GM12878 (cell line): ENCODE results near the gene KCNJ14. TPM values are rescaled to one million over a fixed set of nuclear protein-coding genes. Genes with fewer than 3 reads are reported as not detected.

Source experiments
- BHLHE40 ChIP-seq, 2 experiments: fragments of 450-650 bp in 1 of 2; IDR thresholded peaks; 2 replicates each; pipeline ENCODE4 v1.6.1; 2011 to 2017; ENCODE audit warnings: low read depth in 2 of 2, borderline replicate concordance in 1 of 2, improper control_type of control experiment in 1 of 2, low read length in 1 of 2, mild to moderate bottlenecking in 1 of 2
- SREBF1 ChIP-seq: IDR thresholded peaks from 2 replicates; pipeline ENCODE4 v1.6.1; 2012; ENCODE audit warnings: mild to moderate bottlenecking, low read length
- polyA plus RNA-seq, 11 experiments: library from polyadenylated mRNA; depleted of rRNA in 4 of 11; unstranded in 6 of 11; stranded (reverse) in 5 of 11; fragments of >200 nt; fragmentation: Nextera tagmentation in 4 of 11; fragmentation: Illumina TruSeq in 1 of 11; extraction: Ambion mirVana in 4 of 11; extraction: Trizol in 1 of 11; gene quantifications; 1 replicate in 1 of 11; 2 replicates in 10 of 11; pipeline versions ENCODE4 v1.2.1 to v1.2.3, GENCODE V29; 2011 to 2016; ENCODE audit warnings: inconsistent platforms in 2 of 11, missing spikeins in 2 of 11, low read depth in 1 of 11
- total RNA-seq, 4 experiments: library from RNA; depleted of rRNA in 3 of 4; stranded (reverse); fragments of >200 nt in 3 of 4; fragmentation: Illumina TruSeq in 1 of 4; extraction: Trizol in 1 of 4; gene quantifications; 2 replicates each; pipeline versions ENCODE4 v1.2.1 to v1.2.3, GENCODE V29; 2013 to 2021
- TF ChIP-seq, protein P1 (sequence below): fragments of 450-650 bp; IDR thresholded peaks from 2 replicates; pipeline ENCODE4 v1.6.1; 2017; ENCODE audit warnings: low read depth, mild to moderate bottlenecking, moderate library complexity
- TF ChIP-seq, protein P2 (sequence below): fragments of 450-650 bp; formaldehyde crosslinking; IDR thresholded peaks from 2 replicates; pipeline ENCODE4 v1.4.0; 2022; ENCODE audit warnings: mild to moderate bottlenecking, moderate library complexity
- TF ChIP-seq, protein P3 (sequence below): fragments of 450-650 bp; formaldehyde crosslinking; IDR thresholded peaks from 2 replicates; pipeline ENCODE4 v1.5.0; 2022; ENCODE audit warnings: mild to moderate bottlenecking, missing genetic modification characterization

The KCNJ14 gene
- total and polyA plus RNA-seq, 10 of the 15 experiments (the other 5 are each of a cell fraction or from before 2014, with no cell fraction given), result 0.24 to 1.4 (median 0.42) TPM

DNA sequence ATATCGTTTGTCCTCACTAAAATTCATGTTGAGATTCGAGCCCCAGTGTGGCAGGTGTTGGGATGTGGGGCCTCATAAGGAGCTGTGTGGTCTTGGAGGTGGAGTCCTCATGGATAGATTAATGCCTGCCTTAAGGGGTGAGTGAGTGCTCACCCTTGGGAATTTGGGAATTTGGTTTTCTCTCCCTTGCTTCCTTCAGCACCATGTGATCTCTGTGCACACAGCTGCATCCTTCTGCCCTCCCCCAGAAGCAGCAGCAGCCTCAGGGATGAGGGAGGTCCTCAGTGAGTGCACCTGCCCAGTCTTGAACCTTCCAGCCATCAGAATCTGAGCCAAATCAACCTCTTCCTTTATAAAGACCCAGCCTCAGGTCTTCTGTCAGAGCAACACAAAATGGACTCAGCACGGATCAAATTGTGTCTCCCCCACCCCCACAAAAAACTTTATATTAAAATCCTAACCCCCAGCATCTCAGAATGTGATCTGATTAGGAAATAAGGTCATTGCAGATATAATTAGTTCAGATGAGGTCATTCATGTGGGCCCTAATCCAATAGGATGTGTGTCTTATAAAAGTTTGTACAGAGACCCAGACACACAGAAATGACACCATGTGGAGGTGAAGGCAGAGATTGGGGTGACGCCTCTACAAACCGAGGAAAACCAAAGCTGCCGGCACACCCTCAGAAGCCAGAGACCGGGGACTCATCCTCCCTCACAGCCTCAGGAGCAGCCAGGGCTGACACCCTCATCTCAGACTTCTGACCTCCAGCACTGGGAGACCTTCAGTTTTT, 26.7 kb downstream of the KCNJ14 start (continued):
- TF ChIP-seq, protein P1, sequence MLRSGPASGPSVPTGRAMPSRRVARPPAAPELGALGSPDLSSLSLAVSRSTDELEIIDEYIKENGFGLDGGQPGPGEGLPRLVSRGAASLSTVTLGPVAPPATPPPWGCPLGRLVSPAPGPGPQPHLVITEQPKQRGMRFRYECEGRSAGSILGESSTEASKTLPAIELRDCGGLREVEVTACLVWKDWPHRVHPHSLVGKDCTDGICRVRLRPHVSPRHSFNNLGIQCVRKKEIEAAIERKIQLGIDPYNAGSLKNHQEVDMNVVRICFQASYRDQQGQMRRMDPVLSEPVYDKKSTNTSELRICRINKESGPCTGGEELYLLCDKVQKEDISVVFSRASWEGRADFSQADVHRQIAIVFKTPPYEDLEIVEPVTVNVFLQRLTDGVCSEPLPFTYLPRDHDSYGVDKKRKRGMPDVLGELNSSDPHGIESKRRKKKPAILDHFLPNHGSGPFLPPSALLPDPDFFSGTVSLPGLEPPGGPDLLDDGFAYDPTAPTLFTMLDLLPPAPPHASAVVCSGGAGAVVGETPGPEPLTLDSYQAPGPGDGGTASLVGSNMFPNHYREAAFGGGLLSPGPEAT, result no peak
- TF ChIP-seq SREBF1, result no peak
- TF ChIP-seq, protein P2, sequence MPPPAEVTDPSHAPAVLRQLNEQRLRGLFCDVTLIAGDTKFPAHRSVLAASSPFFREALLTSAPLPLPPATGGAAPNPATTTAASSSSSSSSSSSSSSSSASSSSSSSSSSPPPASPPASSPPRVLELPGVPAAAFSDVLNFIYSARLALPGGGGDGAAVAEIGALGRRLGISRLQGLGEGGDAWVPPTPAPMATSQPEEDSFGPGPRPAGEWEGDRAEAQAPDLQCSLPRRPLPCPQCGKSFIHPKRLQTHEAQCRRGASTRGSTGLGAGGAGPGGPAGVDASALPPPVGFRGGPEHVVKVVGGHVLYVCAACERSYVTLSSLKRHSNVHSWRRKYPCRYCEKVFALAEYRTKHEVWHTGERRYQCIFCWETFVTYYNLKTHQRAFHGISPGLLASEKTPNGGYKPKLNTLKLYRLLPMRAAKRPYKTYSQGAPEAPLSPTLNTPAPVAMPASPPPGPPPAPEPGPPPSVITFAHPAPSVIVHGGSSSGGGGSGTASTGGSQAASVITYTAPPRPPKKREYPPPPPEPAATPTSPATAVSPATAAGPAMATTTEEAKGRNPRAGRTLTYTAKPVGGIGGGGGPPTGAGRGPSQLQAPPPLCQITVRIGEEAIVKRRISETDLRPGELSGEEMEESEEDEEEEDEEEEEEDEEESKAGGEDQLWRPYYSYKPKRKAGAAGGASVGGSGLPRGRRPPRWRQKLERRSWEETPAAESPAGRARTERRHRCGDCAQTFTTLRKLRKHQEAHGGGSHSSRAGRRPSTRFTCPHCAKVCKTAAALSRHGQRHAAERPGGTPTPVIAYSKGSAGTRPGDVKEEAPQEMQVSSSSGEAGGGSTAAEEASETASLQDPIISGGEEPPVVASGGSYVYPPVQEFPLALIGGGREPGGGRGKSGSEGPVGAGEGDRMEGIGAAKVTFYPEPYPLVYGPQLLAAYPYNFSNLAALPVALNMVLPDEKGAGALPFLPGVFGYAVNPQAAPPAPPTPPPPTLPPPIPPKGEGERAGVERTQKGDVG (CRISPR knock-in tag), result no peak
- TF ChIP-seq BHLHE40 (IDR thresholded peaks at IDR 0.05; ENCODE audit: borderline replicate concordance in 1 of 2, low read depth in 2 of 2, low read length in 1 of 2), result no peak
- TF ChIP-seq, protein P3, sequence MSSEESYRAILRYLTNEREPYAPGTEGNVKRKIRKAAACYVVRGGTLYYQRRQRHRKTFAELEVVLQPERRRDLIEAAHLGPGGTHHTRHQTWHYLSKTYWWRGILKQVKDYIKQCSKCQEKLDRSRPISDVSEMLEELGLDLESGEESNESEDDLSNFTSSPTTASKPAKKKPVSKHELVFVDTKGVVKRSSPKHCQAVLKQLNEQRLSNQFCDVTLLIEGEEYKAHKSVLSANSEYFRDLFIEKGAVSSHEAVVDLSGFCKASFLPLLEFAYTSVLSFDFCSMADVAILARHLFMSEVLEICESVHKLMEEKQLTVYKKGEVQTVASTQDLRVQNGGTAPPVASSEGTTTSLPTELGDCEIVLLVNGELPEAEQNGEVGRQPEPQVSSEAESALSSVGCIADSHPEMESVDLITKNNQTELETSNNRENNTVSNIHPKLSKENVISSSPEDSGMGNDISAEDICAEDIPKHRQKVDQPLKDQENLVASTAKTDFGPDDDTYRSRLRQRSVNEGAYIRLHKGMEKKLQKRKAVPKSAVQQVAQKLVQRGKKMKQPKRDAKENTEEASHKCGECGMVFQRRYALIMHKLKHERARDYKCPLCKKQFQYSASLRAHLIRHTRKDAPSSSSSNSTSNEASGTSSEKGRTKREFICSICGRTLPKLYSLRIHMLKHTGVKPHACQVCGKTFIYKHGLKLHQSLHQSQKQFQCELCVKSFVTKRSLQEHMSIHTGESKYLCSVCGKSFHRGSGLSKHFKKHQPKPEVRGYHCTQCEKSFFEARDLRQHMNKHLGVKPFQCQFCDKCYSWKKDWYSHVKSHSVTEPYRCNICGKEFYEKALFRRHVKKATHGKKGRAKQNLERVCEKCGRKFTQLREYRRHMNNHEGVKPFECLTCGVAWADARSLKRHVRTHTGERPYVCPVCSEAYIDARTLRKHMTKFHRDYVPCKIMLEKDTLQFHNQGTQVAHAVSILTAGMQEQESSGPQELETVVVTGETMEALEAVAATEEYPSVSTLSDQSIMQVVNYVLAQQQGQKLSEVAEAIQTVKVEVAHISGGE, result no peak
